ENCODE results near the gene MON1A. TPM values are rescaled to one million over a fixed set of nuclear protein-coding genes. Genes with fewer than 3 reads are reported as not detected.
"Not testable (repeated sequence)": the region's sequence is repeated elsewhere in the genome, so short reads cannot be mapped to it uniquely, and the experiment has no call there.

The MON1A gene
- polyA plus RNA-seq, 4 donors: 15.9 to 48.1 (median 29.9) TPM

DNA sequence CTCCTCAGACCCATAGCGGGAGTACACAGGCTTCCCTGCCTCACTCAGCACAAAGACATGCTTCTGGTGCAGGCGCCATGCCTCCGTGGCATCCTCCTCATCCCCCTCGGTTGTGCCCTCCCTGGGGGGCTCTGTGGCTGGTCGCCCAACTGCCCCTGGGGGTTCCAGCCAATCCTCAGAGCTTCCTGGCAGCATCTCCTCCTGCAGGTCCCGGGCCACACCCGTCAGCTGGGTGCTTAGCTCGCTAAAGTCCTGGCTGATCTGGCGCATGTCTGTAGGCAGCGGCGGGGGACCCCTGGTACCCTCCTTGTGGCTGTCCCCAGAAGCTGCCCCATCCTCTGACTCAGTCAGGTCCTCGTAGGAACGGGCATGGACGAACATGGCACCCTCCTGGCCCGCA lies 18.0 kb downstream of the MON1A start:
- no peaks in the 10 kb centered on the region for H3K27me3 ChIP-seq (ENCODE audit: control insufficient read depth in 3 of 3, insufficient read depth in 3 of 3, low read length in 3 of 3)
- peaks cover 0 to 28% (median 3%) of the 10 kb centered on the region in 3 donors for H3K4me1 ChIP-seq (ENCODE audit: control insufficient read depth in 3 of 3, insufficient read depth in 2 of 3, low read depth in 1 of 3, low read length in 2 of 3)
- WGBS, 3 donors: 91 to 95% (median 93%) methylated on average over 14 to 15 of the region's 15 CpGs
- no peak overlapping the region for H3K27ac ChIP-seq (ENCODE audit: low read depth in 1 of 3, low read length in 2 of 3)
- DNase-seq (peak in 1 of 2 donors; percentile 0), FAIRE-seq (no peak)
- H3K9me3 ChIP-seq (ENCODE audit: control insufficient read depth in 2 of 2, insufficient read depth in 1 of 2, low read depth in 1 of 2, low read length in 1 of 2): no peaks in the 10 kb centered on the region
- no peak overlapping the region for H3K4me3 ChIP-seq (ENCODE audit: low read depth in 1 of 3, low read length in 3 of 3)
- peaks cover 8 to 66% (median 15%) of the 10 kb centered on the region in 3 donors for H3K36me3 ChIP-seq (ENCODE audit: control insufficient read depth in 3 of 3, insufficient read depth in 2 of 3, low read depth in 1 of 3, low read length in 3 of 3)

DNA sequence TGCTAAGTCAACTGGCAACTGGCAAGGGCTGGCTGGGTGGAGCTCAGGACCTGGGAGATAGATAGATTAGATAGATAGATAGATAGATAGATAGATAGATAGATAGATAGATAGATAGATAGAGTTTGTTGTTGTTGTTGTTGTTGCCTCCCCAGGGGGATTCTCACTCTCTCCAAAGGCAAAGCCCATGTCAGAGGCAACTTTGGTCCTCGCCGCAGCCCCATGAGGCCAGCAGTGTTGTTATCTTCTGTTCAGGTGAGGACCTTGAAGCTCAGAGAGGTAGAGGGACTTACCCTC lies 18.5 kb downstream of the MON1A start:
- WGBS, 3 donors: 97 to 100% (median 100%) methylated on average over 2 of the region's 2 CpGs
- FAIRE-seq: no peak
- peaks cover 8 to 62% (median 15%) of the 10 kb centered on the region in 3 donors for H3K36me3 ChIP-seq (ENCODE audit: control insufficient read depth in 3 of 3, insufficient read depth in 2 of 3, low read depth in 1 of 3, low read length in 3 of 3)

DNA sequence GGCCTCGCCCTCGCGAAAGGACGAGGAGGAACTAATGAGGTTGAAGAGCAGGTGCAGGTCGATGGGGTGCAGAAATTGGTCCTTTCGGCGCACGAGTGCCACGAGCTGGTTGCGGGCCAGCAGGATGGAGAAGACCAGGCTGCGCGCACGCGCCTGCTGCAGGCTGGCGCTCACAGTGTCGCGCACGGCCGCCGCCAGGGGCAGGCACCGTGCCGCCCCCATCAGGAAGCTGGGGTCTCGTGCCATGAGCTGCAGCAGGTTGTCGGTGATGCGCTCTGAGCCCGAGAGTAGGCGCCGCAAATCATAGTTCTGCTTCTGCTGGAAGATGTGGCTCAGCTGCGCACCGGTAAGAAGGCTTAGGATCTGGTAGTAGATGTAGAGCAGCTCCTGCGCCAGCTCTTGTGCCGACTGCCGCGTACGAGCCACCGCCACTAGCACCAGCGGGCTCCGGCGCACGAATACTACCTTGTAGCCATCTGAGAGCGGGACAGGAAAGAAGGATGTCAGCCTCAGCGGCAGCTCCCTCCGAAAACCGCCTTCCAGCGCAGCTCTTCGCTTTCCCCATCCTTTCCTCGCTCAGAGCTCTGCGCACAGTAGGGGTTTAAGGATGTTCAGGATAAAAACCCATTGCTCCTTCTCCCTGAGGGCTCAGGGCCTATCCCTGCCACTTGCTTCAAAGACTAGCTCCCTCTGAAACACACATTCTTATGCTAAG lies 19.0 kb downstream of the MON1A start:
- H3K9me3 ChIP-seq (ENCODE audit: control insufficient read depth in 2 of 2, insufficient read depth in 1 of 2, low read depth in 1 of 2, low read length in 1 of 2): no peaks in the 10 kb centered on the region
- no peaks in the 10 kb centered on the region for H3K27me3 ChIP-seq (ENCODE audit: control insufficient read depth in 3 of 3, insufficient read depth in 3 of 3, low read length in 3 of 3)
- peaks cover 8 to 59% (median 15%) of the 10 kb centered on the region in 3 donors for H3K36me3 ChIP-seq (ENCODE audit: control insufficient read depth in 3 of 3, insufficient read depth in 2 of 3, low read depth in 1 of 3, low read length in 3 of 3)
- FAIRE-seq (no peak), DNase-seq (peak in 1 of 2 donors; percentile 0)
- WGBS, 3 donors: 83 to 95% (median 93%) methylated on average over 44 to 48 of the region's 48 CpGs
- H3K27ac ChIP-seq (ENCODE audit: low read depth in 1 of 3, low read length in 2 of 3): no peak overlapping the region
- H3K4me3 ChIP-seq (ENCODE audit: low read depth in 1 of 3, low read length in 3 of 3): no peak overlapping the region
- peaks cover 0 to 39% (median 5%) of the 10 kb centered on the region in 3 donors for H3K4me1 ChIP-seq (ENCODE audit: control insufficient read depth in 3 of 3, insufficient read depth in 2 of 3, low read depth in 1 of 3, low read length in 2 of 3)

More for the DNA sequence above, 18.5 kb downstream of the MON1A start:
- Histone ChIP-seq H3K27me3 (ENCODE audit: control insufficient read depth in 3 of 3, insufficient read depth in 3 of 3, low read length in 3 of 3) (no peaks in the 10 kb centered on the region), H3K4me3 (ENCODE audit: low read depth in 1 of 3, low read length in 3 of 3) (no peak overlapping the region), H3K9me3 (ENCODE audit: control insufficient read depth in 2 of 2, insufficient read depth in 1 of 2, low read depth in 1 of 2, low read length in 1 of 2) (no peaks in the 10 kb centered on the region), H3K4me1 (ENCODE audit: control insufficient read depth in 3 of 3, insufficient read depth in 2 of 3, low read depth in 1 of 3, low read length in 2 of 3) (peaks cover 0 to 34% (median 3%) of the 10 kb centered on the region in 3 donors), H3K27ac (ENCODE audit: low read depth in 1 of 3, low read length in 2 of 3) (no peak overlapping the region)
- no peak for DNase-seq

GRCh38 chr3:49908373-49909199 lies 21.0 kb downstream of the MON1A start:
- Histone ChIP-seq H3K9me3 (ENCODE audit: control insufficient read depth in 2 of 2, insufficient read depth in 1 of 2, low read depth in 1 of 2, low read length in 1 of 2) (no peaks in the 10 kb centered on the region), H3K27me3 (ENCODE audit: control insufficient read depth in 3 of 3, insufficient read depth in 3 of 3, low read length in 3 of 3) (no peaks in the 10 kb centered on the region), H3K36me3 (ENCODE audit: control insufficient read depth in 3 of 3, insufficient read depth in 2 of 3, low read depth in 1 of 3, low read length in 3 of 3) (peaks cover 8 to 61% (median 15%) of the 10 kb centered on the region in 3 donors), H3K4me3 (ENCODE audit: low read depth in 1 of 3, low read length in 3 of 3) (no peak overlapping the region), H3K27ac (ENCODE audit: low read depth in 1 of 3, low read length in 2 of 3) (no peak overlapping the region), H3K4me1 (ENCODE audit: control insufficient read depth in 3 of 3, insufficient read depth in 2 of 3, low read depth in 1 of 3, low read length in 2 of 3) (peaks cover 0 to 54% (median 6%) of the 10 kb centered on the region in 3 donors)
- FAIRE-seq: no peak
- DNase-seq: peak in 1 of 2 donors; percentile 36
- WGBS, 3 donors: 87 to 91% (median 89%) methylated on average over 14 of the region's 14 CpGs

GRCh38 chr3:49906073-49906743 lies 23.4 kb downstream of the MON1A start:
- H3K36me3 ChIP-seq (ENCODE audit: control insufficient read depth in 3 of 3, insufficient read depth in 2 of 3, low read depth in 1 of 3, low read length in 3 of 3): peaks cover 2 to 49% (median 15%) of the 10 kb centered on the region in 3 donors
- no peaks in the 10 kb centered on the region for H3K9me3 ChIP-seq (ENCODE audit: control insufficient read depth in 2 of 2, insufficient read depth in 1 of 2, low read depth in 1 of 2, low read length in 1 of 2)
- H3K4me3 ChIP-seq (ENCODE audit: low read depth in 1 of 3, low read length in 3 of 3): peak overlapping the region in 2 of 3 donors; percentile 14
- 5 to 19% (median 14%) methylated on average over 15 of the region's 15 CpGs for WGBS, 3 donors
- H3K4me1 ChIP-seq (ENCODE audit: control insufficient read depth in 3 of 3, insufficient read depth in 2 of 3, low read depth in 1 of 3, low read length in 2 of 3): peaks cover 4 to 75% (median 6%) of the 10 kb centered on the region in 3 donors
- DNase-seq (peak; percentile 85 to 93), FAIRE-seq (no peak)
- H3K27me3 ChIP-seq (ENCODE audit: control insufficient read depth in 3 of 3, insufficient read depth in 3 of 3, low read length in 3 of 3): no peaks in the 10 kb centered on the region
- peak overlapping the region; percentile 82 to 93 (median 83) for H3K27ac ChIP-seq (ENCODE audit: low read depth in 1 of 3, low read length in 2 of 3)

GRCh38 chr3:49904448-49904847 lies 25.2 kb downstream of the MON1A start:
- 91 to 94% (median 93%) methylated on average over 7 to 13 of the region's 13 CpGs for WGBS, 3 donors
- Histone ChIP-seq H3K36me3 (ENCODE audit: control insufficient read depth in 3 of 3, insufficient read depth in 2 of 3, low read depth in 1 of 3, low read length in 3 of 3) (peaks cover 2 to 40% (median 3%) of the 10 kb centered on the region in 3 donors), H3K27ac (ENCODE audit: low read depth in 1 of 3, low read length in 2 of 3) (peak overlapping the region; percentile 44 to 85 (median 62)), H3K4me1 (ENCODE audit: control insufficient read depth in 3 of 3, insufficient read depth in 2 of 3, low read depth in 1 of 3, low read length in 2 of 3) (peaks cover 4 to 88% (median 6%) of the 10 kb centered on the region in 3 donors)
- not testable (repeated sequence) for DNase-seq; H3K27me3 ChIP-seq (ENCODE audit: control insufficient read depth in 3 of 3, insufficient read depth in 3 of 3, low read length in 3 of 3); FAIRE-seq; H3K9me3 ChIP-seq (ENCODE audit: control insufficient read depth in 2 of 2, insufficient read depth in 1 of 2, low read depth in 1 of 2, low read length in 1 of 2); H3K4me3 ChIP-seq (ENCODE audit: low read depth in 1 of 3, low read length in 3 of 3)

DNA sequence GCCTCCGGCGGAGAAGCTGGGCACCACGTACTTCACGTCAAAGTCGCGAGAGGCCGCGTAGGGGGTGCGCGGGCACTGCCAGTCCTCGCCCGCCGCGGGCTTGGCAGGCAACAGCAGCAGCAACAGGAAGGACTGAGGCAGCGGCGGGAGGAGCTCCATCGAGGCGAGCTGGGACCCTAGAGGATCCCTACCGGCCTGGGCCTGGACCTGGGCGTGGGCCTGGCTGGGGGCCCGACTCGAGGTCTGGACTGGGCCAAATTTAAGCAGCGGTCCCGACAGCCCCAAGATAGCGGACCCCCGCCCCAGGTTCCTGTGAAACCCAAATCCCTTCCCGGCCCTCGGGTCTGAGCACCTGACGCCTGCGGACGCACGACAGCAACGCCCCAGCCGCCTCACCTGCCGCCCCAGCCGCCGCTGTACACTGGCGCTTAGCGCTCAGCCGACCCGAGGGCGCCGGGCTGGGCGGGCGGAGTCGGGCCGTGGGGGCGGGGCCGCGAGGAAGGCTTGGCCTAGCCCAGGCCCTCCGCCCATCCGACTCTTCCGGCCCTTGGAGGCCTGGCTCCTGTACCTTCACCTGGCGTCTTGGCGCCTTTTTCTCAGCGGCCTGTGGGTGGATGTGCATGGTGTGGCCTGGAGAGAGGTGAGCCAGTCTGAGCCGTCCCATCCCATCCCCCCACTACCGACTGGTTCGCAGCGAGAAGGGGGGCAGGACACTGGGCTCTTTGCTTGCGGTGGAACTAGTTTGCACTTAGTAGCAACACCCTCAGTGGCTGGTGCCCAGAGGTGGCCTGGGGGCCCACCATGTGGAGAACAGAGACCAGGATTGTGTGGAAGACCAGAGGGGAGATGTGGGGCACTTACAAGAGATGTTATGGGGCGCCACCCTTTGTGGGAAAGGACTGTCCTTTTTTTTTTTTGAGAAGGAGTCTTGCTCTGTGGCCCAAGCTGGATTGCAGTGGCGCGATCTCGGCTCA lies 25.9 kb downstream of the MON1A start, which contains the start of gene MST1R:
Gene MST1R (minus strand): TSS at position 423 of the 974 bp plus-strand sequence. CDS start 264 bp downstream, at position 159.
- Histone ChIP-seq H3K4me1 (ENCODE audit: control insufficient read depth in 3 of 3, insufficient read depth in 2 of 3, low read depth in 1 of 3, low read length in 2 of 3) (peaks cover 4 to 84% (median 6%) of the 10 kb centered on the region in 3 donors), H3K9me3 (ENCODE audit: control insufficient read depth in 2 of 2, insufficient read depth in 1 of 2, low read depth in 1 of 2, low read length in 1 of 2) (no peaks in the 10 kb centered on the region), H3K36me3 (ENCODE audit: control insufficient read depth in 3 of 3, insufficient read depth in 2 of 3, low read depth in 1 of 3, low read length in 3 of 3) (peaks cover 0 to 39% (median under 1%) of the 10 kb centered on the region in 3 donors), H3K27ac (ENCODE audit: low read depth in 1 of 3, low read length in 2 of 3) (peak within 1 kb of the TSS; percentile 74 to 97 (median 85)), H3K4me3 (ENCODE audit: low read depth in 1 of 3, low read length in 3 of 3) (peak within 1 kb of the TSS; percentile 44 to 80 (median 55)), H3K27me3 (ENCODE audit: control insufficient read depth in 3 of 3, insufficient read depth in 3 of 3, low read length in 3 of 3) (no peaks in the 10 kb centered on the region)
- FAIRE-seq: no peak
- WGBS, 3 donors: 16 to 30% (median 28%) methylated on average over 42 to 65 of the region's 65 CpGs
- peak; percentile 96 to 98 for DNase-seq

Measured in small intestine (tissue), 7 donors.